OCI-LY3 (cell line): ENCODE measurements around the gene UBE2L6.
A peak's percentile ranks its signal among the peaks of the same experiment; 100 is the strongest.

ENCODE experiments used
- H2AFZ ChIP-seq: fragments of 200-600, 300-600 bp; shearing (Covaris generic); 2 replicates; pipeline ENCODE4 v1.6.0; 2014; ENCODE audit warnings: antibody characterized with exemption, low read depth, low read length
- H3K27ac ChIP-seq: fragments of 200-600, 300-600 bp; sonication (generic); 2 replicates; pipeline ENCODE4 v1.5.1; 2014; ENCODE audit warnings: mild to moderate bottlenecking, low read length, moderate library complexity, mixed read lengths
- H3K27me3 ChIP-seq: fragments of 200-600, 300-600 bp; sonication (generic); 2 replicates; pipeline ENCODE4 v1.6.1; 2014; ENCODE audit warnings: low read depth, low read length, mixed read lengths
- H3K36me3 ChIP-seq: fragments of 200-600, 300-600 bp; sonication (generic); replicated peaks from 2 replicates; pipeline ENCODE3; 2014; ENCODE audit warnings: low read depth, low read length, mixed read lengths
- H3K4me1 ChIP-seq: fragments of 300-600, 200-600 bp; sonication (generic); 2 replicates; pipeline ENCODE4 v1.6.1; 2014; ENCODE audit warnings: low read length, mixed read lengths
- H3K4me2 ChIP-seq: fragments of 200-600, 300-600 bp; sonication (generic); 2 replicates; pipeline ENCODE4 v1.6.1; 2014; ENCODE audit warnings: low read length, mixed read lengths
- H3K4me3 ChIP-seq: fragments of 300-600, 200-600 bp; sonication (generic); 2 replicates; pipeline ENCODE4 v1.5.1; 2014; ENCODE audit warnings: antibody characterized with exemption, mild to moderate bottlenecking, low read length, moderate library complexity
- H3K79me2 ChIP-seq: fragments of 300-600, 200-600 bp; shearing (Covaris generic); 2 replicates; pipeline ENCODE4 v1.6.1; 2014; ENCODE audit warnings: mild to moderate bottlenecking, low read length, mixed read lengths
- H3K9ac ChIP-seq: fragments of 300-600, 200-600 bp; shearing (Covaris generic); 2 replicates; pipeline ENCODE4 v1.6.0; 2014; ENCODE audit warnings: mild to moderate bottlenecking, low read length, moderate library complexity
- H3K9me3 ChIP-seq: fragments of 200-600, 300-600 bp; shearing (Covaris generic); 2 replicates; pipeline ENCODE4 v1.6.1; 2014; ENCODE audit warnings: low read length, mixed read lengths; ENCODE audit not compliant: insufficient read depth
- H4K20me1 ChIP-seq: fragments of 200-600, 300-600 bp; sonication (generic); 2 replicates; pipeline ENCODE4 v1.6.1; 2016; ENCODE audit warnings: low read length, mixed read lengths; ENCODE audit not compliant: insufficient read depth
- EZH2phosphoT487 ChIP-seq: fragments of 200-600 bp; shearing (Covaris generic); IDR thresholded peaks from 2 replicates; pipeline ENCODE4 v1.6.1; 2018; ENCODE audit warnings: antibody characterized with exemption, mixed run types, low read depth
- TF ChIP-seq, protein P1 (sequence below): fragments of 200-600, 300-600 bp; sonication (generic); IDR thresholded peaks from 2 replicates; pipeline ENCODE4 v1.5.1; 2014; ENCODE audit warnings: antibody characterized with exemption, low read length, low read depth

The UBE2L6 gene

DNA sequence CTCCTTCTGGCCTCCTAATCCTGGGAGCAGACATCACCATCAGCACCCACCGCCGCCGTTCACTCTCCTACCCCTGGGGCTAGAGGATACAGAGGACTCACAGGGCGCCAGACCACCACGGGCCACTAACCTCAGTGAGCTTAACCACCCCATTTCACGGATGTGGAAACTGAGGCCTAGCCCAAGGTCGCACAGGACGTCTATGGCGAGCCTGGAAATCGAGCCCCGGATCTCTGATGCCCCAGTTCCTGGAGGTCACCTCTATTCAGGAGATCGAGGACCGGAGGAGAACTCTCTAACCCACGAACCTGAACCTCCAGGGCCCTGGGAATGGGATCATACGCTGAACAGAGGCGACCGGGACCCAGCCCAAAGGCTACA is 37.3 kb downstream of the UBE2L6 start:
- Histone ChIP-seq H3K27ac (peak overlapping the region; percentile 44), H2AFZ (peak overlapping the region; percentile 10; the same call in 1 of the 2 replicates)

DNA sequence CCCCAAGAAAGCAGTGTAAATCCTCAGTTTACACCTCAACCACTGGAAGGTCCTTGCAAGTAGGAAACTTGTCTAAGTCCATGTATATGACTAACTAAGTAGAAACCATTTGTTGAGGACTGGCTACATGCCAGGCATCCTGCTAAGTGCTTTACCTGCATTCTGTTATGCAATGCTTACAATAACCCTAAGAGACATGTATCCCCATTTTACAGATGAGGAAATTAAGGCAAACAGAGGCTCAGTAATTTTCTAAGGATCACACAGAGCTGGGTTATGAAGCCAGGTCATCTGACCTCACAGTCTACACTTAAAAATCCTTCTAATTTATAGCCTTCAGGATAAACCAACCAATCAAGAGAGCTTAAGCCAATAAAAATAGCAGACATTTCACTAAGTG is 38.5 kb downstream of the UBE2L6 start:
- Histone ChIP-seq H3K79me2 (peaks cover 39% of the 10 kb centered on the region), H3K27me3 (no peaks in the 10 kb centered on the region), H3K9ac (no peak overlapping the region), H3K27ac (no peak overlapping the region), H4K20me1 (no peaks in the 10 kb centered on the region), H2AFZ (no peak overlapping the region), H3K36me3 (peaks cover 36% of the 10 kb centered on the region), H3K4me1 (peaks cover 16% of the 10 kb centered on the region), H3K4me3 (peak overlapping the region; percentile 90; the same call in 1 of the 2 replicates), H3K4me2 (peak overlapping the region; percentile 93), H3K9me3 (no peaks in the 10 kb centered on the region)
- TF ChIP-seq, protein P1, sequence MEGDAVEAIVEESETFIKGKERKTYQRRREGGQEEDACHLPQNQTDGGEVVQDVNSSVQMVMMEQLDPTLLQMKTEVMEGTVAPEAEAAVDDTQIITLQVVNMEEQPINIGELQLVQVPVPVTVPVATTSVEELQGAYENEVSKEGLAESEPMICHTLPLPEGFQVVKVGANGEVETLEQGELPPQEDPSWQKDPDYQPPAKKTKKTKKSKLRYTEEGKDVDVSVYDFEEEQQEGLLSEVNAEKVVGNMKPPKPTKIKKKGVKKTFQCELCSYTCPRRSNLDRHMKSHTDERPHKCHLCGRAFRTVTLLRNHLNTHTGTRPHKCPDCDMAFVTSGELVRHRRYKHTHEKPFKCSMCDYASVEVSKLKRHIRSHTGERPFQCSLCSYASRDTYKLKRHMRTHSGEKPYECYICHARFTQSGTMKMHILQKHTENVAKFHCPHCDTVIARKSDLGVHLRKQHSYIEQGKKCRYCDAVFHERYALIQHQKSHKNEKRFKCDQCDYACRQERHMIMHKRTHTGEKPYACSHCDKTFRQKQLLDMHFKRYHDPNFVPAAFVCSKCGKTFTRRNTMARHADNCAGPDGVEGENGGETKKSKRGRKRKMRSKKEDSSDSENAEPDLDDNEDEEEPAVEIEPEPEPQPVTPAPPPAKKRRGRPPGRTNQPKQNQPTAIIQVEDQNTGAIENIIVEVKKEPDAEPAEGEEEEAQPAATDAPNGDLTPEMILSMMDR = no peak
- no peak for TF ChIP-seq EZH2phosphoT487

More for the DNA sequence above, 37.3 kb downstream of the UBE2L6 start:
- Histone ChIP-seq H3K4me1 (peaks cover 16% of the 10 kb centered on the region), H3K27me3 (no peaks in the 10 kb centered on the region), H4K20me1 (no peaks in the 10 kb centered on the region), H3K9ac (peak overlapping the region; percentile 88), H3K4me3 (peak overlapping the region; percentile 90), H3K4me2 (peak overlapping the region; percentile 93), H3K79me2 (peaks cover 39% of the 10 kb centered on the region), H3K9me3 (no peaks in the 10 kb centered on the region), H3K36me3 (peaks cover 29% of the 10 kb centered on the region)
- TF ChIP-seq, protein P1 = no peak
- no peak for TF ChIP-seq EZH2phosphoT487

DNA sequence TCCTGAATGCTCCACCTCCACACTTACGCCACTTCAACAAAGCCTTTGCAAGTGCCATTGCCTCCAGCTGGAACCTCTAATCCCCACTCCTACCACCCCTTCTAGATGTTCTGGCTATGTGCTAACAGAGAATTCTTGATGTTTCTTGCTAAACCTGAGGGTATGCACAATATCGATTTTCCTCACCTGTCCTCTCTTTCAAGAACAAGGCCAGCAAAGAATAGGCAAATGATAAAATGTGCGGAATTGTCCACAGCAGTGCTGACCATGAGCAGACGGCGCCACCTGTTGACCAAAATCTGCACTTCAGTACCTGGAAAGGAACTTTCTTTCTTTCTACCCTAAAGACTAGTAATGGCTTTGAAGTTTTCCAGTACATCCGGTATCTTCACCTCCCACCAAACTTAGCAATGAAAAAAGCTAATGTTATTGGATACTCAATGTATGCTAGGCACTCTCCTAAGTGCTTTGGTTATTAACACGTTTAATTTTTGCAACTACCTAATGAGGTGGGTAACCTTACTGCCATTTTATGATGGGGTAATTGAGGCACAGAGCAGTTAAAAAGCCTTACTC is 40.3 kb downstream of the UBE2L6 start:
- H4K20me1 ChIP-seq = no peaks in the 10 kb centered on the region
- no peaks in the 10 kb centered on the region for H3K9me3 ChIP-seq
- no peak overlapping the region for H2AFZ ChIP-seq
- H3K27ac ChIP-seq = no peak overlapping the region
- no peaks in the 10 kb centered on the region for H3K27me3 ChIP-seq
- H3K9ac ChIP-seq = no peak overlapping the region
- H3K36me3 ChIP-seq = peaks cover 36% of the 10 kb centered on the region
- peaks cover 16% of the 10 kb centered on the region for H3K4me1 ChIP-seq
- TF ChIP-seq, protein P1 = peak; percentile 98
- TF ChIP-seq EZH2phosphoT487 = no peak
- H3K4me3 ChIP-seq = no peak overlapping the region
- H3K4me2 ChIP-seq = no peak overlapping the region
- peaks cover 39% of the 10 kb centered on the region for H3K79me2 ChIP-seq

DNA sequence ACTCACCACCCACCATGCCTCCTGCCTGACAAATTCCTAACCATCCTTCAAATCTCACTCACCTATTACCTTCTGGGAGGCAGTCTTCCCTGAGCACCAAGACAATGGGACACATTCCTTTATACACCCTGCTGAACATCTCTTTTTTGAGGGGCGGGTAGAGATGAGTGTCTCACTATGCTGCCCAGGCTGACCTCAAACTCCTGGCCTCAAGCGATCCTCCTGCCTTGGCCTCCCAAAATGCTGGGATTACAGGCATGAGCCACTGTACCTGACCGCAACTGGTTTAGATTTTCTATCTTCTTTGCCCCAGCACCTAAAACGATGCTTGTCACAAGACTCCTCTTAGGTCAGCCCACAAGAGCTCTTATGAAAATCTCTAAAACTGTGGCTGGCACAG is 44.1 kb downstream of the UBE2L6 start:
- Histone ChIP-seq H3K4me1 (peaks cover 4% of the 10 kb centered on the region; the same call in 1 of the 2 replicates), H3K9me3 (no peaks in the 10 kb centered on the region), H3K4me3 (no peak overlapping the region), H3K79me2 (peaks cover 14% of the 10 kb centered on the region), H4K20me1 (no peaks in the 10 kb centered on the region), H3K36me3 (peaks cover 25% of the 10 kb centered on the region), H3K4me2 (no peak overlapping the region), H2AFZ (no peak overlapping the region), H3K9ac (no peak overlapping the region), H3K27ac (no peak overlapping the region), H3K27me3 (no peaks in the 10 kb centered on the region)
- TF ChIP-seq EZH2phosphoT487 = no peak
- TF ChIP-seq, protein P1 = no peak
